CD14-positive monocyte (primary cell): ENCODE data around the gene RMC1. TPM values are rescaled to one million over a fixed set of nuclear protein-coding genes. Genes with fewer than 3 reads are reported as not detected.
"Not testable (repeated sequence)": the region's sequence is repeated elsewhere in the genome, so short reads cannot be mapped to it uniquely, and the experiment has no call there.

ENCODE experiments used
- DNase-seq, 3 donors: peaks; one replicate each; pipeline ENCODE4 v3.0.0-alpha.2; 2011 to 2022
- H2AFZ ChIP-seq: 2 replicates; pipeline ENCODE4 v1.6.0; 2012; ENCODE audit warnings: mild to moderate bottlenecking, low read depth, low read length, inconsistent platforms; ENCODE audit not compliant: insufficient read depth, poor library complexity, severe bottlenecking
- H3K27ac ChIP-seq, 2 donors: 1 replicate in 1 of 2; 2 replicates in 1 of 2; pipeline ENCODE4 v1.5.1; 2012 to 2013; ENCODE audit warnings: low read length in 2 of 2, control low read depth in 1 of 2, inconsistent platforms in 1 of 2, low read depth in 1 of 2, mild to moderate bottlenecking in 1 of 2
- H3K27me3 ChIP-seq, 2 donors: one replicate each; pipeline versions ENCODE4 v1.6.0 to v1.6.1; 2011 to 2013; ENCODE audit warnings: low read length in 2 of 2; ENCODE audit not compliant: control insufficient read depth in 2 of 2, insufficient read depth in 2 of 2
- H3K36me3 ChIP-seq, 2 donors: replicated peaks in 1 of 2; 1 replicate in 1 of 2; 2 replicates in 1 of 2; pipeline versions ENCODE4 v1.5.1 to v1.6.1; 2012 to 2013; ENCODE audit warnings: low read length in 2 of 2, control low read depth in 1 of 2, inconsistent platforms in 1 of 2, mild to moderate bottlenecking in 1 of 2; ENCODE audit not compliant: insufficient read depth in 2 of 2, control insufficient read depth in 1 of 2
- H3K4me1 ChIP-seq, 2 donors: 1 replicate in 1 of 2; 2 replicates in 1 of 2; pipeline versions ENCODE4 v1.5.1 to v1.6.1; 2012 to 2013; ENCODE audit warnings: low read length in 2 of 2, control low read depth in 1 of 2, inconsistent platforms in 1 of 2, mild to moderate bottlenecking in 1 of 2, moderate library complexity in 1 of 2; ENCODE audit not compliant: insufficient read depth in 2 of 2, control insufficient read depth in 1 of 2
- H3K4me2 ChIP-seq: replicated peaks from 2 replicates; pipeline ENCODE3; 2012; ENCODE audit warnings: low read length, moderate library complexity, mild to moderate bottlenecking; ENCODE audit not compliant: poor library complexity, severe bottlenecking; ENCODE audit errors: extremely low read depth
- H3K4me3 ChIP-seq, 3 experiments: fragments of 200-600 bp in 1 of 3; sonication (generic) in 1 of 3; replicated peaks in 1 of 3; 1 replicate in 2 of 3; 2 replicates in 1 of 3; pipeline ENCODE4 v1.5.1; 2011 to 2013; ENCODE audit warnings: low read length in 3 of 3, mild to moderate bottlenecking in 3 of 3, control low read depth in 2 of 3, low read depth in 2 of 3, inconsistent platforms in 1 of 3, moderate library complexity in 1 of 3
- H3K79me2 ChIP-seq: 2 replicates; pipeline ENCODE4 v1.6.0; 2012; ENCODE audit warnings: mild to moderate bottlenecking, control low read depth, inconsistent platforms, low read length, moderate library complexity; ENCODE audit not compliant: insufficient read depth
- H3K9ac ChIP-seq: 2 replicates; pipeline ENCODE4 v1.6.0; 2017; ENCODE audit warnings: low read length, mild to moderate bottlenecking; ENCODE audit not compliant: insufficient read depth, poor library complexity, severe bottlenecking
- H3K9me3 ChIP-seq, 2 donors: replicated peaks in 1 of 2; 1 replicate in 1 of 2; 2 replicates in 1 of 2; pipeline versions ENCODE4 v1.5.1 to v1.6.1; 2012 to 2013; ENCODE audit warnings: low read length in 2 of 2, control low read depth in 1 of 2; ENCODE audit not compliant: control insufficient read depth in 1 of 2, insufficient read depth in 1 of 2
- H4K20me1 ChIP-seq: 2 replicates; pipeline ENCODE4 v1.6.0; 2012; ENCODE audit warnings: mild to moderate bottlenecking, low read length, control low read depth, moderate library complexity; ENCODE audit not compliant: insufficient read depth
- H3K27ac Mint-ChIP-seq, 7 donors: one replicate each; pipeline ENCODE4 v1.8.0; 2020; ENCODE audit warnings: mild to moderate bottlenecking in 7 of 7, mixed read lengths in 7 of 7, moderate library complexity in 6 of 7, inconsistent platforms in 2 of 7
- H3K27me3 Mint-ChIP-seq, 3 donors: one replicate each; pipeline ENCODE4 v1.8.0; 2021 to 2022; ENCODE audit warnings: low read depth in 3 of 3, mild to moderate bottlenecking in 3 of 3, mixed read lengths in 3 of 3, moderate library complexity in 3 of 3, inconsistent platforms in 1 of 3
- H3K36me3 Mint-ChIP-seq, 2 donors: one replicate each; pipeline ENCODE4 v1.8.0; 2020; ENCODE audit warnings: mixed read lengths in 2 of 2, inconsistent platforms in 1 of 2, mild to moderate bottlenecking in 1 of 2
- H3K4me1 Mint-ChIP-seq: one replicate; pipeline ENCODE4 v1.8.0; 2020; ENCODE audit warnings: mild to moderate bottlenecking, mixed read lengths
- H3K4me3 Mint-ChIP-seq, 2 donors: one replicate each; pipeline ENCODE4 v1.8.0; 2020; ENCODE audit warnings: mild to moderate bottlenecking in 2 of 2, mixed read lengths in 2 of 2, moderate library complexity in 1 of 2
- H3K9me3 Mint-ChIP-seq, 7 donors: one replicate each; pipeline ENCODE4 v1.8.0; 2020 to 2022; ENCODE audit warnings: mixed read lengths in 7 of 7, mild to moderate bottlenecking in 6 of 7, moderate library complexity in 6 of 7, inconsistent platforms in 2 of 7
- CTCF ChIP-seq: fragments of 200-600 bp; IDR thresholded peaks from one replicate; pipeline ENCODE4 v1.8.0; 2022; ENCODE audit warnings: antibody characterized with exemption, mild to moderate bottlenecking
- WGBS: methylation state at CpG from one replicate; pipeline ENCODE4 v1.1.5; 2013; ENCODE audit warnings: missing lambda C conversion rate; ENCODE audit not compliant: insufficient coverage; 5-methylcytosine and 5-hydroxymethylcytosine counted together
- intact Hi-C, 2 donors: fragments of 100-400 bp; cut with micrococcal nuclease; formaldehyde crosslinking; loops; one replicate each; pipeline versions ENCODE4 v1.15.0 to v1.15.1; 2023
- polyA plus RNA-seq, 3 donors: library from polyadenylated mRNA; depleted of rRNA in 1 of 3; unstranded in 2 of 3; stranded (reverse) in 1 of 3; fragments of 300-500 nt in 2 of 3; fragments of >200 nt in 1 of 3; fragmentation: Illumina TruSeq in 2 of 3; gene quantifications; 1 replicate in 2 of 3; 2 replicates in 1 of 3; pipeline ENCODE4 v1.2.3, GENCODE V29; 2012 to 2021

Gene RMC1
- polyA plus RNA-seq, 3 donors = 21.9 to 70.8 (median 30.1) TPM

GRCh38 chr18:23556145-23556780 lies 53.0 kb downstream of the RMC1 start:
- H3K27me3 Mint-ChIP-seq = no peaks in the 10 kb centered on the region
- DNase-seq = no peak
- Histone ChIP-seq H3K9me3 (no peaks in the 10 kb centered on the region), H3K4me3 (no peak overlapping the region), H3K27ac (no peak overlapping the region), H3K27me3 (no peaks in the 10 kb centered on the region), H3K4me2 (no peak overlapping the region), H4K20me1 (peaks cover 6% of the 10 kb centered on the region), H3K4me1 (no peaks in the 10 kb centered on the region), H3K79me2 (no peaks in the 10 kb centered on the region), H3K9ac (no peak overlapping the region), H2AFZ (no peak overlapping the region), H3K36me3 (peaks cover 90 to 97% of the 10 kb centered on the region in 2 donors)
- WGBS = 94% methylated on average over 19 of the region's 19 CpGs
- peaks cover 91 to 99% of the 10 kb centered on the region in 2 donors for H3K36me3 Mint-ChIP-seq
- peaks cover 0 to 3% (median 0%) of the 10 kb centered on the region in 7 donors for H3K9me3 Mint-ChIP-seq
- H3K4me3 Mint-ChIP-seq = no peak overlapping the region
- TF ChIP-seq CTCF = no peak
- no peak overlapping the region for H3K27ac Mint-ChIP-seq
- no peaks in the 10 kb centered on the region for H3K4me1 Mint-ChIP-seq
- intact Hi-C loops = no loop called here

GRCh38 chr18:23557511-23557910 lies 54.2 kb downstream of the RMC1 start:
- 100% methylated on average over 4 of the region's 8 CpGs for WGBS
- H3K79me2 ChIP-seq, H3K4me1 Mint-ChIP-seq, H3K27me3 ChIP-seq, H3K9ac ChIP-seq, H3K4me3 ChIP-seq, H3K9me3 Mint-ChIP-seq, H3K27me3 Mint-ChIP-seq, H3K9me3 ChIP-seq, H3K4me1 ChIP-seq, H2AFZ ChIP-seq, H3K4me3 Mint-ChIP-seq, H3K4me2 ChIP-seq, H4K20me1 ChIP-seq, intact Hi-C loops, DNase-seq, H3K27ac ChIP-seq: not testable (repeated sequence)
- peaks cover 83 to 97% of the 10 kb centered on the region in 2 donors for H3K36me3 ChIP-seq
- H3K27ac Mint-ChIP-seq = peak overlapping the region in 2 of 7 donors; percentile 5 to 46
- peaks cover 91 to 99% of the 10 kb centered on the region in 2 donors for H3K36me3 Mint-ChIP-seq
